HFFc6 (cell line): Measurements from ENCODE around the gene PRKACB. TPM values are rescaled to one million over a fixed set of nuclear protein-coding genes. Genes with fewer than 3 reads are reported as not detected.
"Not testable (repeated sequence)": the region's sequence is repeated elsewhere in the genome, so short reads cannot be mapped to it uniquely, and the experiment has no call there.

Experiments used
- DNase-seq: peaks from one replicate; pipeline ENCODE4 v3.0.0-alpha.2; 2018
- H3K27ac Mint-ChIP-seq: 2 replicates; pipeline ENCODE4 v1.8.0; 2020; ENCODE audit warnings: mild to moderate bottlenecking, mixed read lengths
- H3K27me3 Mint-ChIP-seq: 2 replicates; pipeline ENCODE4 v1.8.0; 2021; ENCODE audit warnings: mild to moderate bottlenecking, moderate library complexity, mixed read lengths; ENCODE audit not compliant: insufficient read depth
- H3K36me3 Mint-ChIP-seq: 2 replicates; pipeline ENCODE4 v1.8.0; 2021; ENCODE audit warnings: low read depth, mixed read lengths
- H3K4me1 Mint-ChIP-seq: 2 replicates; pipeline ENCODE4 v1.8.0; 2020; ENCODE audit warnings: low read depth, mixed read lengths
- H3K4me3 Mint-ChIP-seq: 2 replicates; pipeline ENCODE4 v1.8.0; 2020; ENCODE audit warnings: mild to moderate bottlenecking, moderate library complexity, mixed read lengths
- H3K9me3 Mint-ChIP-seq: 2 replicates; pipeline ENCODE4 v1.8.0; 2020; ENCODE audit warnings: mild to moderate bottlenecking, mixed read lengths
- total RNA-seq, 6 experiments: library from RNA; stranded (reverse); fragmentation: NEBNext Ultra II Directional; extraction: Animal tissue kit (Norgen Biotek cat#: 25700); gene quantifications; 2 replicates in 1 of 6; 3 replicates in 5 of 6; pipeline ENCODE4 v1.2.3, GENCODE V29; 2021
- TF ChIP-seq, protein P1 (sequence below): fragments of 200-600 bp; sonication (generic); IDR thresholded peaks from 2 replicates; pipeline ENCODE4 v1.5.0; 2021; ENCODE audit warnings: antibody characterized with exemption, mild to moderate bottlenecking

The PRKACB gene
- total RNA-seq, 6 experiments from 2014 or later = 29.8 to 41.0 (median 36.7) TPM

DNA sequence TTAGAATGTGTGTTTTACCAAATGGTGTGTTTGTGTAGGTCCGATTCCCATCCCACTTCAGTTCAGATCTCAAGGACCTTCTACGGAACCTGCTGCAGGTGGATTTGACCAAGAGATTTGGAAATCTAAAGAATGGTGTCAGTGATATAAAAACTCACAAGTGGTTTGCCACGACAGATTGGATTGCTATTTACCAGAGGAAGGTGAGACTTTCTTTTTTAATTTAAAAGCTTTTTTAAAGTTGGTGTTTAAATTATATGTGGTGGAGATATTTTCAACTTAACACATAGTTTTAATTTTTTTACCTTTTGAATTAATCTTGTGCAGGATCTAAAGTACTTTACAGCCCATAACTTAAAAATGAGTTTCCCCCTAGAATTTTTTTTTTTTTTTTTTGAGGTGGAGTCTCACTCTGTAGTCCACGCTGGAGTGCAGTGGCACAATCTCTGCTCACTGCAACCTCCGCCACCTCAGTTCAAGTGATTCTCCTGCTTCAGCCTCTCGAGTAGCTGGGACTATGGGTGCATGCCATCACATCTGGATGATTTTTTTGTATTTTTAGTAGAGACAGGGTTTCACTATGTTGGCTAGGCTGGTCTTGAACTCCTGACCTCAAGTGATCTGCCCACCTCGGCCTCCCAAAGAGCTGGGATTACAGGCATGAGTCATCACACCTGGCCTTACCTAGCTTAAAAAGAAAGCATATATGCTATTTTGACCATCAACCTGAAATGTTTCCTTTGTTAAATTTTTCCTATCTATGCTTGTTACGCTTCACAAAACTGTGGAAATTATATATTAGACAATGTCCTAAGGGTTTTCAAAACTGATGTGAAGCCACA, 70.3 kb downstream of the PRKACB start:
- 0 out of 2 replicates have a peak, but pooled peaks cover under 1% of the 10 kb centered on the region for H3K9me3 Mint-ChIP-seq
- H3K4me1 Mint-ChIP-seq = peaks cover 1% of the 10 kb centered on the region
- TF ChIP-seq, protein P1, sequence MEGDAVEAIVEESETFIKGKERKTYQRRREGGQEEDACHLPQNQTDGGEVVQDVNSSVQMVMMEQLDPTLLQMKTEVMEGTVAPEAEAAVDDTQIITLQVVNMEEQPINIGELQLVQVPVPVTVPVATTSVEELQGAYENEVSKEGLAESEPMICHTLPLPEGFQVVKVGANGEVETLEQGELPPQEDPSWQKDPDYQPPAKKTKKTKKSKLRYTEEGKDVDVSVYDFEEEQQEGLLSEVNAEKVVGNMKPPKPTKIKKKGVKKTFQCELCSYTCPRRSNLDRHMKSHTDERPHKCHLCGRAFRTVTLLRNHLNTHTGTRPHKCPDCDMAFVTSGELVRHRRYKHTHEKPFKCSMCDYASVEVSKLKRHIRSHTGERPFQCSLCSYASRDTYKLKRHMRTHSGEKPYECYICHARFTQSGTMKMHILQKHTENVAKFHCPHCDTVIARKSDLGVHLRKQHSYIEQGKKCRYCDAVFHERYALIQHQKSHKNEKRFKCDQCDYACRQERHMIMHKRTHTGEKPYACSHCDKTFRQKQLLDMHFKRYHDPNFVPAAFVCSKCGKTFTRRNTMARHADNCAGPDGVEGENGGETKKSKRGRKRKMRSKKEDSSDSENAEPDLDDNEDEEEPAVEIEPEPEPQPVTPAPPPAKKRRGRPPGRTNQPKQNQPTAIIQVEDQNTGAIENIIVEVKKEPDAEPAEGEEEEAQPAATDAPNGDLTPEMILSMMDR = no peak
- H3K4me3 Mint-ChIP-seq = no peak overlapping the region
- H3K27ac Mint-ChIP-seq = no peak overlapping the region
- H3K27me3 Mint-ChIP-seq = no peaks in the 10 kb centered on the region
- DNase-seq = no peak
- H3K36me3 Mint-ChIP-seq = peaks cover 5% of the 10 kb centered on the region; the same call in 1 of the 2 replicates

- peaks cover 11% of the 10 kb centered on the region for H3K36me3 Mint-ChIP-seq
- H3K9me3 Mint-ChIP-seq = peaks cover 5% of the 10 kb centered on the region; the same call in 1 of the 2 replicates
- no peak overlapping the region for H3K27ac Mint-ChIP-seq
- TF ChIP-seq, protein P1 = no peak
- no peak overlapping the region for H3K4me3 Mint-ChIP-seq
- no peak for DNase-seq
- no peaks in the 10 kb centered on the region for H3K4me1 Mint-ChIP-seq
- H3K27me3 Mint-ChIP-seq = no peaks in the 10 kb centered on the region
Observed at GRCh38 chr1:84217239-84217638, 73.2 kb downstream of the PRKACB start.

DNA sequence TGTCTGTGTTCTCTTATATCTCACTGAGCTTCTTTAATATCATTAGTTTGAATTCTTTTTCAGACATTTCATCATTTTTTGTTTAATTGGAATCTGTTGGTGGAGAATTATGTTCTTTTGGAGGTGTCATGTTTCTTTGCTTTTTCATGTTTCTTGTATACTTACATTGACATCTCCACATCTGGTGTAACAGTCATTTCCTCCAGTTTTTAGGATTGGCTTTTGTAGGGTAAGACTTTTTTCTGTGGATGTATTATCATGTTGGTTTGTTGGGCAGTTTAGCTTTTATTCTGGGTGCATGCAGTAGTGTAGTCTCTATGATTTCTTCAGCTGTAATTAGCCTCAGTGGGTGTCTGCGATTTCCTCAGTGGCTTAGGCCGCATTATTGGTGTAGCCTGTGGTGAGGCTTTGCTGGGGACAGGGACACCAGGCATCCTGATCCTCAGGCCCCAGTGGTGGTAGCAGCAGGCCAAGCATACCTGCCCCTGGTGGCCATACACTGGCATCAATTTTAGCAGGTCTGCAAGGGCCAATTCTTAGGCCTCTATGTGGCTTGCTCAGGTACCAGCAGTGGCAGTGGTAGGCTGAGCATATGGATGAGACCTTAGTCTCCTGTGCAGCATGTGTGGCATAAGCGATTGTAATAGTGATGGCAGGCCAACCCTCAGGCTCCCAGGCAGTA, 79.8 kb downstream of the PRKACB start:
- H3K27ac Mint-ChIP-seq = no peak overlapping the region
- no peak for DNase-seq
- peaks cover 30% of the 10 kb centered on the region for H3K36me3 Mint-ChIP-seq
- peaks cover 7% of the 10 kb centered on the region for H3K4me1 Mint-ChIP-seq
- peaks cover 14% of the 10 kb centered on the region for H3K9me3 Mint-ChIP-seq
- no peak overlapping the region for H3K4me3 Mint-ChIP-seq
- H3K27me3 Mint-ChIP-seq = no peaks in the 10 kb centered on the region
- TF ChIP-seq, protein P1 = peak; percentile 17; the same call in 1 of the 2 replicates

- H3K36me3 Mint-ChIP-seq = peaks cover 24% of the 10 kb centered on the region
- H3K27me3 Mint-ChIP-seq = no peaks in the 10 kb centered on the region
- H3K4me1 Mint-ChIP-seq = peaks cover 7% of the 10 kb centered on the region
- DNase-seq = no peak
- TF ChIP-seq, protein P1 = no peak
- no peak overlapping the region for H3K27ac Mint-ChIP-seq
- peaks cover 10% of the 10 kb centered on the region for H3K9me3 Mint-ChIP-seq
- no peak overlapping the region for H3K4me3 Mint-ChIP-seq
Observed at GRCh38 chr1:84224905-84225304, 80.8 kb downstream of the PRKACB start.

GRCh38 chr1:84225646-84226045, 81.6 kb downstream of the PRKACB start:
- Mint-ChIP-seq H3K9me3 (peaks cover 10% of the 10 kb centered on the region), H3K4me1 (peaks cover 7% of the 10 kb centered on the region), H3K27me3 (no peaks in the 10 kb centered on the region), H3K27ac (no peak overlapping the region), H3K4me3 (no peak overlapping the region), H3K36me3 (peaks cover 23% of the 10 kb centered on the region)
- TF ChIP-seq, protein P1 = no peak
- DNase-seq = no peak

DNA sequence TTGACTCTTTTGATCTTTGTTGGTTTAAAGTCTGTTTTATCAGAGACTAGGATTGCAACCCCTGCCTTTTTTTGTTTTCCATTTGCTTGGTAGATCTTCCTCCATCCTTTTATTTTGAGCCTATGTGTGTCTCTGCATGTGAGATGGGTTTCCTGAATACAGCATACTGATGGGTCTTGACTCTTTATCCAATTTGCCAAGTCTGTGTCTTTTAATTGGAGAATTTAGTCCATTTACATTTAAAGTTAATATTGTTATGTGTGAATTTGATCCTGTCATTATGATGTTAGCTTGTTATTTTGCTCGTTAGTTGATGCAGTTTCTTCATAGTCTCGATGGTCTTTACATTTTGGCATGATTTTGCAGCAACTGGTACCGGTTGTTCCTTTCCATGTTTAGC, 88.6 kb downstream of the PRKACB start:
- not testable (repeated sequence) for H3K9me3 Mint-ChIP-seq, H3K4me3 Mint-ChIP-seq, H3K4me1 Mint-ChIP-seq, DNase-seq, H3K27me3 Mint-ChIP-seq, H3K27ac Mint-ChIP-seq
- H3K36me3 Mint-ChIP-seq = peaks cover 15% of the 10 kb centered on the region
